ENCODE measurements around the gene PLEKHG5.

Gene PLEKHG5

GRCh38 chr1:6424619-6425593 lies 66.6 kb downstream of the PLEKHG5 start, which contains the start of gene ESPN:
ESPN (plus strand) TSS chr1:6424776; CDS start chr1:6424956, 180 bp downstream.
- DNase-seq, result no peak

GRCh38 chr1:6424000-6424565 lies 67.4 kb downstream of the PLEKHG5 start:
- DNase-seq, result no peak

- peak; percentile 24 for DNase-seq
Observed at GRCh38 chr1:6423321-6423999, 68.0 kb downstream of the PLEKHG5 start.

GRCh38 chr1:6421266-6421665 lies 70.2 kb downstream of the PLEKHG5 start:
- DNase-seq, result no peak

GRCh38 chr1:6420454-6421042 lies 70.9 kb downstream of the PLEKHG5 start:
- DNase-seq, result no peak

- DNase-seq, result no peak
Observed at GRCh38 chr1:6419804-6420453, 71.5 kb downstream of the PLEKHG5 start, which contains the start of gene HES2. HES2 (minus strand) TSS chr1:6419919; CDS start chr1:6419820, 99 bp downstream.

- no peak for DNase-seq
Observed at GRCh38 chr1:6419397-6419803, 72.1 kb downstream of the PLEKHG5 start.

GRCh38 chr1:6418668-6419396 lies 72.6 kb downstream of the PLEKHG5 start:
- DNase-seq, result no peak

- DNase-seq, result no peak
Observed at GRCh38 chr1:6417961-6418667, 73.4 kb downstream of the PLEKHG5 start.

Measured in NCI-H1436 (cell line).